OCI-LY1 (cell line): ENCODE measurements around the gene NUP210.

Experiments
- H2AFZ ChIP-seq: fragments of 200-600 bp; sonication (generic), shearing (Covaris generic); 2 replicates; pipeline ENCODE4 v1.6.0; 2014; ENCODE audit warnings: antibody characterized with exemption, mild to moderate bottlenecking, low read length
- H3F3A ChIP-seq: fragments of 200-600 bp; sonication (generic), shearing (Covaris generic); 2 replicates; pipeline ENCODE4 v1.6.0; 2014; ENCODE audit warnings: mild to moderate bottlenecking, antibody characterized with exemption, low read length, moderate library complexity; ENCODE audit not compliant: insufficient read depth
- H3K27ac ChIP-seq: fragments of 200-600 bp; sonication (generic); 2 replicates; pipeline ENCODE4 v1.5.1; 2014; ENCODE audit warnings: low read length, mixed run types, mild to moderate bottlenecking, low read depth; ENCODE audit not compliant: poor library complexity, severe bottlenecking
- H3K27me3 ChIP-seq: fragments of 200-600 bp; sonication (generic); 2 replicates; pipeline ENCODE4 v1.6.0; 2014; ENCODE audit warnings: antibody characterized with exemption, mild to moderate bottlenecking, low read length, moderate library complexity; ENCODE audit not compliant: insufficient read depth
- H3K36me3 ChIP-seq: fragments of 200-600 bp; sonication (generic); 2 replicates; pipeline ENCODE4 v1.6.1; 2014; ENCODE audit warnings: mild to moderate bottlenecking, antibody characterized with exemption, low read length, moderate library complexity, mixed read lengths; ENCODE audit not compliant: insufficient read depth
- H3K4me1 ChIP-seq: fragments of 200-600 bp; sonication (generic); 2 replicates; pipeline ENCODE4 v1.5.1; 2014; ENCODE audit warnings: mild to moderate bottlenecking, low read length, moderate library complexity; ENCODE audit not compliant: insufficient read depth, severe bottlenecking
- H3K4me2 ChIP-seq: fragments of 200-600 bp; sonication (generic), shearing (Covaris generic); 2 replicates; pipeline ENCODE4 v1.6.1; 2014; ENCODE audit warnings: low read length
- H3K4me3 ChIP-seq: fragments of 200-600 bp; sonication (generic); 2 replicates; pipeline ENCODE4 v1.5.1; 2014; ENCODE audit warnings: low read length, low read depth, mild to moderate bottlenecking, mixed read lengths; ENCODE audit not compliant: poor library complexity, severe bottlenecking
- H3K79me2 ChIP-seq: fragments of 200-600 bp; shearing (Covaris generic); 2 replicates; pipeline ENCODE4 v1.6.1; 2016; ENCODE audit warnings: mixed run types, low read length, mixed read lengths; ENCODE audit not compliant: insufficient read depth
- H3K9ac ChIP-seq: fragments of 200-600 bp; sonication (generic), shearing (Covaris generic); 2 replicates; pipeline ENCODE4 v1.6.1; 2014; ENCODE audit warnings: mild to moderate bottlenecking, low read length, mixed read lengths
- H3K9me2 ChIP-seq: fragments of 200-600 bp; sonication (generic), shearing (Covaris generic); 2 replicates; pipeline ENCODE4 v1.6.1; 2014; ENCODE audit warnings: low read depth, mild to moderate bottlenecking, low read length, mixed read lengths
- H3K9me3 ChIP-seq: fragments of 200-600 bp; shearing (Covaris generic); 2 replicates; pipeline ENCODE4 v1.6.1; 2014; ENCODE audit warnings: low read length, mixed read lengths
- H4K20me1 ChIP-seq: fragments of 200-600 bp; sonication (generic), shearing (Covaris generic); 2 replicates; pipeline ENCODE4 v1.6.0; 2016; ENCODE audit warnings: mild to moderate bottlenecking, low read length; ENCODE audit not compliant: insufficient read depth
- EZH2 ChIP-seq: fragments of 200-600 bp; sonication (generic), shearing (Covaris generic); IDR thresholded peaks from 2 replicates; pipeline ENCODE4 v1.8.0; 2017; ENCODE audit warnings: borderline replicate concordance, mixed run types, mild to moderate bottlenecking, antibody characterized with exemption, low read length, moderate library complexity, mixed read lengths
- TF ChIP-seq, protein P1 (sequence below): fragments of 200-600 bp; sonication (generic), shearing (Covaris generic); IDR thresholded peaks from 2 replicates; pipeline ENCODE4 v1.5.1; 2017; ENCODE audit warnings: mild to moderate bottlenecking, antibody characterized with exemption, low read length, moderate library complexity, mixed read lengths

Gene NUP210

DNA sequence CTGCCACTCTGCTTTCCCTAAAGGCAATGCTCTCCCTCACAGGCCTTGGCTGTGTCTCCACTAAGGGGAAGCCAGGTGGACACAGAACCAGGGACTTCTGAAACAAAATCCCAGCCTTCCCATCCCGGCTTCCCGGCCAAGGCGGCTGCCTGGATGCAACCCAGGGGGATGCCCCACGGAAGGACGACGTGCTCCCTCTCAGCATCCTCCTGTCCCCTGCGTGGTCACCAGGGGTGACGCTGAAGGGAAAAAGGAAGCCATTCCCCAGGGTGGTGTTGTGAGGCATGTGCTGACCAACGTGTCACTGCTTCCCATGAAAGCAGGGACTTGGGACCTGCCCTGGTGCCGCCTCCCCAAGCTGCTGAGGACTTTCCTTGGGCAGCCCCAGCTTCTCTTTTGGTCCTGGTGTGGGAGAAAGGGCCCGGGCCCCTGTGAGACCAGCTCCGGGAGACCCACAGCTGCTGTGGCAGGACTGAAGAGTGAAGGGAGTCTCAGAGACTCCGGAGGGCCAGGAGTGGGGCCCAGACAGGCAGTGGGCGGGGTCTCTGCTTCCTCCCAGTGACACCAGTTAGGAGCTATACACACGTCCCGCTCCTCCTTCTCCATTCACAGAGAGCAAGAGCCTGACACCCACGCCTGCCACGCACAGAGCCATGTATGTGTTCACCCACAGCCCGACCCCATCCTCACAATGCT is 139.2 kb downstream of the NUP210 start:
- TF ChIP-seq, protein P1, sequence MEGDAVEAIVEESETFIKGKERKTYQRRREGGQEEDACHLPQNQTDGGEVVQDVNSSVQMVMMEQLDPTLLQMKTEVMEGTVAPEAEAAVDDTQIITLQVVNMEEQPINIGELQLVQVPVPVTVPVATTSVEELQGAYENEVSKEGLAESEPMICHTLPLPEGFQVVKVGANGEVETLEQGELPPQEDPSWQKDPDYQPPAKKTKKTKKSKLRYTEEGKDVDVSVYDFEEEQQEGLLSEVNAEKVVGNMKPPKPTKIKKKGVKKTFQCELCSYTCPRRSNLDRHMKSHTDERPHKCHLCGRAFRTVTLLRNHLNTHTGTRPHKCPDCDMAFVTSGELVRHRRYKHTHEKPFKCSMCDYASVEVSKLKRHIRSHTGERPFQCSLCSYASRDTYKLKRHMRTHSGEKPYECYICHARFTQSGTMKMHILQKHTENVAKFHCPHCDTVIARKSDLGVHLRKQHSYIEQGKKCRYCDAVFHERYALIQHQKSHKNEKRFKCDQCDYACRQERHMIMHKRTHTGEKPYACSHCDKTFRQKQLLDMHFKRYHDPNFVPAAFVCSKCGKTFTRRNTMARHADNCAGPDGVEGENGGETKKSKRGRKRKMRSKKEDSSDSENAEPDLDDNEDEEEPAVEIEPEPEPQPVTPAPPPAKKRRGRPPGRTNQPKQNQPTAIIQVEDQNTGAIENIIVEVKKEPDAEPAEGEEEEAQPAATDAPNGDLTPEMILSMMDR = no peak
- TF ChIP-seq EZH2 = no peak
- Histone ChIP-seq H3K9ac (no peak overlapping the region), H3F3A (no peaks in the 10 kb centered on the region), H3K27me3 (peaks cover 13% of the 10 kb centered on the region; the same call in 1 of the 2 replicates), H3K4me3 (no peak overlapping the region), H3K4me1 (no peaks in the 10 kb centered on the region), H3K36me3 (no peaks in the 10 kb centered on the region; the same call in 1 of the 2 replicates), H3K9me3 (peaks cover 8% of the 10 kb centered on the region), H3K79me2 (no peaks in the 10 kb centered on the region), H2AFZ (no peak overlapping the region), H3K4me2 (no peak overlapping the region), H4K20me1 (no peaks in the 10 kb centered on the region), H3K9me2 (no peaks in the 10 kb centered on the region), H3K27ac (no peak overlapping the region)

GRCh38 chr3:13280122-13280790 is 139.9 kb downstream of the NUP210 start:
- H3K27me3 ChIP-seq = peaks cover 13% of the 10 kb centered on the region; the same call in 1 of the 2 replicates

DNA sequence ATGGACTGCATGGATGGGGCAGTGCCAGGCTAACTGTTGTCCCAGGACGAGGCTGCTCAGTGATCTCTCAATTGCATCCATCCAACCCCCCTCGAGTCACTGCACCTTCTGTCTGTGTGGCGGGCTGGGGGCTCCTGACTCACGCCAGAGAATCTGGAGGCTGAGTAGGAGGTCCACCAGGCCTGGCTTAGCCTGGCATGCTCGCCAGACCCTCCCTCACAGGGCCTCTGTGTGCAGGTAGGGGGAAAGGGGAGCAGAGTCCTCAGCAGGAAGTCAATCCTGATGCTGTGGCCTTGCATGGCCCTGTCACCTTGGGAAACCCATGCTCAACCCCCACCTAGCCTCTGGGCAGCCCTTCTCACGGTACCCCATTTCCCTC is 140.6 kb downstream of the NUP210 start:
- no peak overlapping the region for H3K4me2 ChIP-seq

More at GRCh38 chr3:13280122-13280790, 139.9 kb downstream of the NUP210 start:
- H4K20me1 ChIP-seq = no peaks in the 10 kb centered on the region
- no peaks in the 10 kb centered on the region; the same call in 1 of the 2 replicates for H3K36me3 ChIP-seq
- H3K4me2 ChIP-seq = no peak overlapping the region
- H2AFZ ChIP-seq = no peak overlapping the region
- peaks cover 8% of the 10 kb centered on the region for H3K9me3 ChIP-seq
- no peak overlapping the region for H3K27ac ChIP-seq
- H3F3A ChIP-seq = no peaks in the 10 kb centered on the region
- TF ChIP-seq EZH2 = no peak
- TF ChIP-seq, protein P1 = no peak
- no peak overlapping the region for H3K4me3 ChIP-seq
- H3K4me1 ChIP-seq = no peaks in the 10 kb centered on the region
- no peak overlapping the region for H3K9ac ChIP-seq
- no peaks in the 10 kb centered on the region for H3K9me2 ChIP-seq
- no peaks in the 10 kb centered on the region for H3K79me2 ChIP-seq

More for the DNA sequence above, 140.6 kb downstream of the NUP210 start:
- Histone ChIP-seq H3F3A (no peaks in the 10 kb centered on the region), H2AFZ (no peak overlapping the region), H3K27me3 (peaks cover 8% of the 10 kb centered on the region; the same call in 1 of the 2 replicates), H3K4me3 (no peak overlapping the region), H4K20me1 (no peaks in the 10 kb centered on the region), H3K9ac (no peak overlapping the region), H3K9me2 (no peaks in the 10 kb centered on the region), H3K4me1 (no peaks in the 10 kb centered on the region), H3K79me2 (no peaks in the 10 kb centered on the region), H3K27ac (no peak overlapping the region), H3K9me3 (peaks cover 7% of the 10 kb centered on the region), H3K36me3 (no peaks in the 10 kb centered on the region; the same call in 1 of the 2 replicates)
- no peak for TF ChIP-seq EZH2
- TF ChIP-seq, protein P1 = no peak
